ENCODE data around the gene KEAP1. TPM values are rescaled to one million over a fixed set of nuclear protein-coding genes. Genes with fewer than 3 reads are reported as not detected.
"Not testable (repeated sequence)": the region's sequence is repeated elsewhere in the genome, so short reads cannot be mapped to it uniquely, and the experiment has no call there.

KEAP1 gene
- total RNA-seq, 2 experiments from 2014 or later: 10.5 to 11.6 TPM

DNA sequence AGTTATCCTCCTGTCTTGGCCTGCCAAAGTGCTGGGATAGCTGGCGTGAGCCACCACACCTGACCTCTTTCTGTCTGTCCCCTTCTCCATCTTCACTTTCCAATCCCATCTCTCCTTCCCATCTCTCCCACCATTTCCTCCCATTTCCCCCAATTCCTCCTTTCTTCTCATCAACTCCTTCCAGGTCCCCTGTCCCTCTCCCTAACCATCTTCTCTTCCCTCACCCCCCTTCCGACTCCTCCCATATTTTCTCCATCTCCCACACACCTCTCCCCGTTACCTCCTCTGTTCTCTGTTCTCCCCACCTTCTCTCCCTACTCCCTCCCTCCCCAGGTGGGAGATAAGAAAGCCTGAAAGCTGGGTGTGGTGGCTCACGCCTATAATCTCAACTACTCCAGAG lies 40.6 kb downstream of the KEAP1 start:
- no peak for DNase-seq
- POLR2A ChIA-PET: no interaction called here
- H3K27ac ChIP-seq (ENCODE audit: low read depth in 1 of 2, low read length in 2 of 2): no peak overlapping the region
- no peaks in the 10 kb centered on the region for H3K27me3 Mint-ChIP-seq
- H3K4me1 Mint-ChIP-seq (ENCODE audit: low read depth): peaks cover 3% of the 10 kb centered on the region
- peaks cover 14% of the 10 kb centered on the region for H3K4me1 ChIP-seq (ENCODE audit: insufficient read depth, low read length)
- ATAC-seq (ENCODE audit: poor library complexity): no peak
- no peak overlapping the region for H3K27ac Mint-ChIP-seq
- H3K9me3 ChIP-seq (ENCODE audit: control insufficient read depth in 1 of 2, insufficient read depth in 1 of 2, low read length in 2 of 2): no peaks in the 10 kb centered on the region
- intact Hi-C loops (cut with DNase I, micrococcal nuclease): no loop called here
- TF ChIP-seq, protein P1, sequence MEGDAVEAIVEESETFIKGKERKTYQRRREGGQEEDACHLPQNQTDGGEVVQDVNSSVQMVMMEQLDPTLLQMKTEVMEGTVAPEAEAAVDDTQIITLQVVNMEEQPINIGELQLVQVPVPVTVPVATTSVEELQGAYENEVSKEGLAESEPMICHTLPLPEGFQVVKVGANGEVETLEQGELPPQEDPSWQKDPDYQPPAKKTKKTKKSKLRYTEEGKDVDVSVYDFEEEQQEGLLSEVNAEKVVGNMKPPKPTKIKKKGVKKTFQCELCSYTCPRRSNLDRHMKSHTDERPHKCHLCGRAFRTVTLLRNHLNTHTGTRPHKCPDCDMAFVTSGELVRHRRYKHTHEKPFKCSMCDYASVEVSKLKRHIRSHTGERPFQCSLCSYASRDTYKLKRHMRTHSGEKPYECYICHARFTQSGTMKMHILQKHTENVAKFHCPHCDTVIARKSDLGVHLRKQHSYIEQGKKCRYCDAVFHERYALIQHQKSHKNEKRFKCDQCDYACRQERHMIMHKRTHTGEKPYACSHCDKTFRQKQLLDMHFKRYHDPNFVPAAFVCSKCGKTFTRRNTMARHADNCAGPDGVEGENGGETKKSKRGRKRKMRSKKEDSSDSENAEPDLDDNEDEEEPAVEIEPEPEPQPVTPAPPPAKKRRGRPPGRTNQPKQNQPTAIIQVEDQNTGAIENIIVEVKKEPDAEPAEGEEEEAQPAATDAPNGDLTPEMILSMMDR (IDR thresholded peaks at IDR 0.05): no peak
- H3K9me3 Mint-ChIP-seq: no peaks in the 10 kb centered on the region
- no peak overlapping the region for H3K4me3 ChIP-seq (ENCODE audit: low read length)
- no peaks in the 10 kb centered on the region for H3K36me3 Mint-ChIP-seq (ENCODE audit: low read depth)
- no peak overlapping the region for H3K4me3 Mint-ChIP-seq
- no peaks in the 10 kb centered on the region for H3K36me3 ChIP-seq (ENCODE audit: insufficient read depth, low read length)
- H3K27me3 ChIP-seq (ENCODE audit: control insufficient read depth in 1 of 2, insufficient read depth in 2 of 2, low read length in 2 of 2): no peaks in the 10 kb centered on the region
- CTCF ChIA-PET: no interaction called here

DNA sequence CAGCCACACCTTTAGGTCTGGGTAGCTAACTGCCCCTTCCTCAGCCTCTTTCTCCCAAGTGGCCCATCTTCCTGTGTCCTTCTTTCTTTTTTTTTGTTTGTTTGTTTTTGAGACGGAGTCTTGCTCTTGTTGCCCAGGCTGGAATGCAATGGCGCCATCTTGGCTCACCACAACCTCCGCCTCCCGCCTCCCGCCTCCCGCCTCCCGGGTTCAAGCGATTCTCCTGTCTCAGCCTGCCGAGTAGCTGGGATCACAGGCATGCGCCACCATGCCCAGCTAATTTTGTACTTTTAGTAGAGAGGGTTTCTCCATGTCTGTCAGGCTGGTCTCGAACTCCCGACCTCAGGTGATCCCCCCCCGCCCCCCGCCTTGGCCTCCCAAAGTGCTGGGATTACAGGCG lies 41.1 kb downstream of the KEAP1 start:
- DNase-seq; H3K4me1 Mint-ChIP-seq (ENCODE audit: low read depth); H3K27ac ChIP-seq (ENCODE audit: low read depth in 1 of 2, low read length in 2 of 2); H3K9me3 Mint-ChIP-seq; H3K9me3 ChIP-seq (ENCODE audit: control insufficient read depth in 1 of 2, insufficient read depth in 1 of 2, low read length in 2 of 2); CTCF ChIA-PET; H3K27me3 ChIP-seq (ENCODE audit: control insufficient read depth in 1 of 2, insufficient read depth in 2 of 2, low read length in 2 of 2); H3K36me3 Mint-ChIP-seq (ENCODE audit: low read depth); H3K4me3 ChIP-seq (ENCODE audit: low read length); H3K27me3 Mint-ChIP-seq; intact Hi-C loops (cut with DNase I, micrococcal nuclease); ATAC-seq (ENCODE audit: poor library complexity); H3K36me3 ChIP-seq (ENCODE audit: insufficient read depth, low read length); H3K27ac Mint-ChIP-seq: not testable (repeated sequence)
- H3K4me1 ChIP-seq (ENCODE audit: insufficient read depth, low read length): peaks cover 14% of the 10 kb centered on the region
- POLR2A ChIA-PET: interaction anchor here (1.4 kb wide), 1 partner anchor 43 kb away, joined by 4 read pairs; no protein-coding TSS in a partner anchor
- H3K4me3 Mint-ChIP-seq: peak overlapping the region; percentile 11

DNA sequence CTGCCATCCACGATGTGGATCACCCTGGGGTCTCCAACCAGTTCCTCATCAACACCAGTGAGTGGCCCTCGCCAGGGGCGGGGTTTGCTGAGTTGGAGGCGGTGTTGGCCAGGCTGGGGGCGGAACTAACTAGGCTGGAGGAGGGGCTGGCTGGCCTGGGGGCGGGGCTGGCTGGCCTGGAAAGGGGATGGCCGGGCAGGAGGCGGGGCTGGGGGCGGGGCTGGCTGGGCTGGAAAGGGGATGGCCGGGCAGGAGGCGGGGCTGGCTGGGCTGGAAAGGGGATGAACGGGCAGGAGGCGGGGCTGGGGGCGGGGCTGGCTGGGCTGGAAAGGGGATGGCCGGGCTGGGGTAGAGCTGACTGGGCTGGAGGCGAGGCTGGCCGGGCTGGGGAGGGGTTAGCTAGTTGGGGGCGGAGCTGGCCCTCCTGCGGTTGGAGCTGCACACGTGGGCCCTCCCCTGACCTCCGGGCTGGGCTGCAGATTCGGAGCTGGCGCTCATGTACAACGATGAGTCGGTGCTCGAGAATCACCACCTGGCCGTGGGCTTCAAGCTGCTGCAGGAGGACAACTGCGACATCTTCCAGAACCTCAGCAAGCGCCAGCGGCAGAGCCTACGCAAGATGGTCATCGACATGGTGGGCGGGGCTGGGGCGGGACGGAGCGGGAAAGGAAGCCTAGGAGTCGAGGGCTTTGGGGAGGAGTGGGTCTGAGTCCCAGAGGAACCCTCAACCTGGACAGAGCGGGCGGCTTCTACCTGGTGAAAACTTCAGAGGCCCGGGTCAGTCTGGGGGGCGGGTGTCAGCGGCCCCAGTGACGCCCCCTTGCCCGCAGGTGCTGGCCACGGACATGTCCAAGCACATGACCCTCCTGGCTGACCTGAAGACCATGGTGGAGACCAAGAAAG lies 41.9 kb downstream of the KEAP1 start:
- Histone ChIP-seq H3K36me3 (ENCODE audit: insufficient read depth, low read length) (no peaks in the 10 kb centered on the region), H3K9me3 (ENCODE audit: control insufficient read depth in 1 of 2, insufficient read depth in 1 of 2, low read length in 2 of 2) (no peaks in the 10 kb centered on the region), H3K4me1 (ENCODE audit: insufficient read depth, low read length) (peaks cover 14% of the 10 kb centered on the region), H3K27ac (ENCODE audit: low read depth in 1 of 2, low read length in 2 of 2) (no peak overlapping the region), H3K27me3 (ENCODE audit: control insufficient read depth in 1 of 2, insufficient read depth in 2 of 2, low read length in 2 of 2) (no peaks in the 10 kb centered on the region), H3K4me3 (ENCODE audit: low read length) (peak overlapping the region; percentile 56)
- DNase-seq: peak; percentile 72 to 94 (median 81)
- no peak overlapping the region for H3K27ac Mint-ChIP-seq
- no peaks in the 10 kb centered on the region for H3K9me3 Mint-ChIP-seq
- ATAC-seq (ENCODE audit: poor library complexity): peak; percentile 83
- peak overlapping the region; percentile 42 for H3K4me3 Mint-ChIP-seq
- intact Hi-C loops (cut with DNase I, micrococcal nuclease): no loop called here
- CTCF ChIA-PET: no interaction called here
- POLR2A ChIA-PET: interaction anchor here (1.4 kb wide), 1 partner anchor 42 kb away, joined by 4 read pairs; no protein-coding TSS in a partner anchor
- H3K4me1 Mint-ChIP-seq (ENCODE audit: low read depth): peaks cover 3% of the 10 kb centered on the region
- TF ChIP-seq, protein P1 (IDR thresholded peaks at IDR 0.05): no peak
- H3K27me3 Mint-ChIP-seq: no peaks in the 10 kb centered on the region
- no peaks in the 10 kb centered on the region for H3K36me3 Mint-ChIP-seq (ENCODE audit: low read depth)
